ENCODE data around the gene MPO.

MPO gene

GRCh38 chr17:58279736-58280479 is 827 bp downstream of the MPO start:
- DNase-seq (ENCODE audit: low read depth): no peak

GRCh38 chr17:58279016-58279711 is 1.6 kb downstream of the MPO start:
- no peak for DNase-seq (ENCODE audit: low read depth)

- no peak for DNase-seq (ENCODE audit: low read depth)
Measured at GRCh38 chr17:58278661-58279015, 2.1 kb downstream of the MPO start.

- no peak for DNase-seq (ENCODE audit: low read depth)
Measured at GRCh38 chr17:58277802-58278595, 2.7 kb downstream of the MPO start.

- no peak for DNase-seq (ENCODE audit: low read depth)
Measured at GRCh38 chr17:58277107-58277801, 3.5 kb downstream of the MPO start.

- DNase-seq (ENCODE audit: low read depth): no peak
Measured at GRCh38 chr17:58276423-58276822, 4.3 kb downstream of the MPO start.

GRCh38 chr17:58275417-58275816 is 5.3 kb downstream of the MPO start:
- DNase-seq (ENCODE audit: low read depth): no peak

- no peak for DNase-seq (ENCODE audit: low read depth)
Measured at GRCh38 chr17:58273453-58274104, 7.2 kb downstream of the MPO start.

GRCh38 chr17:58272367-58273280 is 8.1 kb downstream of the MPO start:
- DNase-seq (ENCODE audit: low read depth): no peak

GRCh38 chr17:58271216-58271931 is 9.4 kb downstream of the MPO start:
- DNase-seq (ENCODE audit: low read depth): no peak

- DNase-seq (ENCODE audit: low read depth): no peak
Measured at GRCh38 chr17:58270476-58271215, 10.1 kb downstream of the MPO start.

GRCh38 chr17:58269557-58270291 is 11.0 kb downstream of the MPO start:
- no peak for DNase-seq (ENCODE audit: low read depth)

- DNase-seq (ENCODE audit: low read depth): no peak
Measured at GRCh38 chr17:58268774-58269556, 11.8 kb downstream of the MPO start.

- DNase-seq (ENCODE audit: low read depth): no peak
Measured at GRCh38 chr17:58268326-58268725, 12.4 kb downstream of the MPO start.

- DNase-seq (ENCODE audit: low read depth): no peak
Measured at GRCh38 chr17:58267347-58268324, 13.1 kb downstream of the MPO start.
